GM12865 (cell line): ENCODE results near the gene MED27.

Experiments used
- DNase-seq: peaks from one replicate; pipeline ENCODE4 v3.0.0; 2010; ENCODE audit warnings: low read depth
- H3K4me3 ChIP-seq: 2 replicates; pipeline ENCODE4 v1.5.1; 2011; ENCODE audit warnings: mild to moderate bottlenecking, low read depth, low read length, control low read depth
- TF ChIP-seq, protein P1 (sequence below): IDR thresholded peaks from 2 replicates; pipeline ENCODE4 v1.5.1; 2011; ENCODE audit warnings: low read length, control low read depth, low read depth, inconsistent platforms; ENCODE audit not compliant: insufficient read depth; ENCODE audit errors: missing control alignments

The MED27 gene

DNA sequence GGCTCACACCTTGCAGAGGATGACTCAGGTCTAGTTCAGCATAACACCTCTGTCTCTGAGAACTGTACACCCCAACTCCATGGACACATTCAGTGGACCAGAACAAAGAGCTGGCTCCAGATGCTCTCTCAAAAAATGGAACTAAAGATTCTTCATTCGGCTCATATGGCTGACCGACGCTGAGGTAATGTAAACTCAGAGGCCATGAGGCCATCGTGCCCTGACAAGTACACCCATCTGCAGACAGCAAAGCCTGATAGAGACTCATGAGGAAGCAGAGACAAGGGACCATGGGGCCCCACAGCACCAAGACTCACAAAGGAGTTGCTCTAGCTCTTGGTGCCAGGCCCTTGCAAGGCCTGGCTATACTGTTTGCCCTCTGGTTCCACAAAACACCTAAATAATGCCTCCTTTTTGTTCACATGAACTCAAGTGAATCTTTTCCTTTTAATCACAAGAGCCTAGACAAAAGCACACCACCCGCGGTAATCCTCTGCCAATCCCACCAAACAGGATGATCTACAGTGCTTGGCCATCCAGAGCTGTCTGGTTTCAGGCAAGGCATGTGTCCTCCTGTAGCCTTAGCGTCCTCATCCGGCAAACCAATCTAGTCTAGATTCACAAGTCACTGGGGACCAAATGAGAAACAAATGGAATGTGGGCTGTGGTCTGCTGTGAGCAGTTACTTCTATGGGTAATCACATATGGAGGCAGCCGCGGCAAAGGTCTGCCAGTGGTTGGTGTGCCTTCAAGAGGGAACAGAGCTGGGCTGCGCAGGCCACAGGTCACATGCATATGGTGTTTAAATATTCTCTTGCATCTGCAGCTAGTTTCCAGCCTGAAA is 22.7 kb downstream of the MED27 start:
- no peak for DNase-seq
- TF ChIP-seq, protein P1, sequence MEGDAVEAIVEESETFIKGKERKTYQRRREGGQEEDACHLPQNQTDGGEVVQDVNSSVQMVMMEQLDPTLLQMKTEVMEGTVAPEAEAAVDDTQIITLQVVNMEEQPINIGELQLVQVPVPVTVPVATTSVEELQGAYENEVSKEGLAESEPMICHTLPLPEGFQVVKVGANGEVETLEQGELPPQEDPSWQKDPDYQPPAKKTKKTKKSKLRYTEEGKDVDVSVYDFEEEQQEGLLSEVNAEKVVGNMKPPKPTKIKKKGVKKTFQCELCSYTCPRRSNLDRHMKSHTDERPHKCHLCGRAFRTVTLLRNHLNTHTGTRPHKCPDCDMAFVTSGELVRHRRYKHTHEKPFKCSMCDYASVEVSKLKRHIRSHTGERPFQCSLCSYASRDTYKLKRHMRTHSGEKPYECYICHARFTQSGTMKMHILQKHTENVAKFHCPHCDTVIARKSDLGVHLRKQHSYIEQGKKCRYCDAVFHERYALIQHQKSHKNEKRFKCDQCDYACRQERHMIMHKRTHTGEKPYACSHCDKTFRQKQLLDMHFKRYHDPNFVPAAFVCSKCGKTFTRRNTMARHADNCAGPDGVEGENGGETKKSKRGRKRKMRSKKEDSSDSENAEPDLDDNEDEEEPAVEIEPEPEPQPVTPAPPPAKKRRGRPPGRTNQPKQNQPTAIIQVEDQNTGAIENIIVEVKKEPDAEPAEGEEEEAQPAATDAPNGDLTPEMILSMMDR: no peak
- no peak overlapping the region for H3K4me3 ChIP-seq

DNA sequence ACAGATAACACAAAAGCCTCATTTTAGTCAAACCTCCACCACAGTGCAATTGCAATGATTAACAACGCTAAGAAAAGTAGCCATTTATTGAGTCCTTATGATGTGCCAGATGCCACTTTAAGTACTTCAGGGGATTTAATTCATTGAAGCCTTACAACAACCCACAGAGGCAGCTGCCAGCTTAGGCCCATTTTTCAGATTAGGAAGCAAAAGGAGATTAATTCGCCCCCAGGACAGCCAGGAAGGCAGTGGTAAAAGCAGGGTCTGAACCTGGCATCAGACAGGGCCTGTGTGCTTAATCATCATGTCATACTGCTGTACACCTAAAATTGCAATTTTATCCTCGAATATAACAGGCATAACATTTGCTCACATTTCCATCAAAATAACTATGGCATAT is 23.9 kb downstream of the MED27 start:
- DNase-seq: no peak

DNA sequence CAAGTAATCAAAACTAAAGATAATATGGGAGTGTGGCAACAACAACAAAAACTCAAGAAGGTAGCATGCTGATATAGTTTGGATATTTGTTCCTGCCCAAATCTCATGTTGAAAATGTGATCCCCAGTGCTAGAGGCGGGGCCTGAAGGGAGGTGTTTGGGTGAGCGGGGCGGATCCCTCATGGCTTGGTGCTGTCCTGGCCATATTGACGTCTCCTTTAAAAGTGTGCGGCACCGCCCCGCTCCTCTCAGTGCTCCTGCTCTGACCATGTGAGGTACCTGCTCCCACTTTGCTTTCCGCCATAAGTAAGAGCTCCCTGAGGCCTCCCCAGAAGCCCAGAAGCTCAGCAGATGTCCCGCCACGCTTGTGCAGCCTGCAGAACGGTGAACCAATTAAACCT is 25.6 kb downstream of the MED27 start:
- TF ChIP-seq, protein P1: no peak
- no peak for DNase-seq

More for the DNA sequence above, 23.9 kb downstream of the MED27 start:
- TF ChIP-seq, protein P1: no peak
- H3K4me3 ChIP-seq: no peak overlapping the region

DNA sequence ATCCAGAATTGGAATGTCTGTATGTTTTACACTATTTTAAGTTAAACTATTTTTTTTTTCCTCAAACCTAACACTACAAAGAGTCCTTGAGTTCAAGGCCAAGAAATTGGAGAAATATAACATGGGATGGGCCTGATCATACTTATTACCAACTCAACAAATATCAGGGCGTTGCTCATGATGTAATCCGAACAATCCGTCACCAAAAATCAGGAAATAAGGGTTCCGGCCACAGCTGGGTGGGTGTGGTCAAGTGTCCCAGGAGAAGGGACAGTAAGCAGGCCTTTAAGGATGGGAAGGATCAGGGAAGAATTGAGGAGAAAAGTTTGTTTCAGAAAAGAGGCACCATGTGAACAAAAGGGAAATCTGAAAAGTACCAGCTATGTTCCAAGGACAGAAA is 29.8 kb downstream of the MED27 start:
- TF ChIP-seq, protein P1: no peak
- H3K4me3 ChIP-seq: no peak overlapping the region

More for the DNA sequence above, 25.6 kb downstream of the MED27 start:
- H3K4me3 ChIP-seq: no peak overlapping the region

DNA sequence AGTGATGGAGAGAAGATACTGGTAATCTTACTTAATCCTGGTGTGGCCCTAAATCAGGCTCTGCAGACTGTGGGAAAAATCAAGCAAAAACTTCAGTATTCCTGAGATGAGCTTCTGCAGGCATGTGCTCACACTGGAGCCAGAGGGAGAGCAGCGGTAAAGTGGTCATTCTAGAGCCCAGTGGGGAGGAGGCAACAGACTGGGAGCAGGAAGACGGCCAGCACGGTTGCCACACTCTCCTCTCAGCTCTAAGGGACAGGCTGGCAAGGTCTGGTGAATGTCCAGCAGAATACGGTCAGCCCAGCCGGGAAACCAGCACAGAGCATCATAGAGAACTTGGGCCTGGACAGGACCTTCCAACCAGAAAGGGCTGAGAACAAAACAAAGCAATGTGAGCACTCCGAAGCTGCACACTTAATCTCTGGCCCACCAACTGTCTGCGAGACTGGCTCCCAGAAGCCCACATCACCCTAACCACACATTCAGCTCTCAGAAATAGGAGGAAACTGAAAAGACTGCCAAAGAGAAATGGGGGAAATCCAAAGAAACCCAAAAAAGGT is 30.3 kb downstream of the MED27 start:
- DNase-seq: no peak
- no peak overlapping the region for H3K4me3 ChIP-seq
- TF ChIP-seq, protein P1: no peak

More for the DNA sequence above, 29.8 kb downstream of the MED27 start:
- no peak for DNase-seq

DNA sequence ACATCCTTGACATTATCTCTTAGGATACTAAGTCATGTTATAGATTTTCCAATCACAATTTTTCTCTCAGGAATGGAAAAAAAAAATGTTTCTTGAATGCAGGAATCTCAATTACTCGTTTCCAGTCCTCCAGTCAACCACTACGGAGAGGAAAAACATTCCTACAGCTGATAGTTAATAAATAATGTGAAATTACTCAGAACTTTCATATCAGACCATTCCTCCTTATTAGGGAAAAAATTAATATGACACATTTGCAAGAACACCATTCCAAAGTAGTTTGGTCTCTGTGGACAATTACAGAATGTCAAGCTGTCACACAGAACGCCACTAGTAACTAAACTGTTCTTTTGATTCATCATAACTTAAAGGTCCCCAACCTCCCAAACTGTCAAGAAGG is 31.5 kb downstream of the MED27 start:
- no peak overlapping the region for H3K4me3 ChIP-seq
- TF ChIP-seq, protein P1: no peak
- no peak for DNase-seq

DNA sequence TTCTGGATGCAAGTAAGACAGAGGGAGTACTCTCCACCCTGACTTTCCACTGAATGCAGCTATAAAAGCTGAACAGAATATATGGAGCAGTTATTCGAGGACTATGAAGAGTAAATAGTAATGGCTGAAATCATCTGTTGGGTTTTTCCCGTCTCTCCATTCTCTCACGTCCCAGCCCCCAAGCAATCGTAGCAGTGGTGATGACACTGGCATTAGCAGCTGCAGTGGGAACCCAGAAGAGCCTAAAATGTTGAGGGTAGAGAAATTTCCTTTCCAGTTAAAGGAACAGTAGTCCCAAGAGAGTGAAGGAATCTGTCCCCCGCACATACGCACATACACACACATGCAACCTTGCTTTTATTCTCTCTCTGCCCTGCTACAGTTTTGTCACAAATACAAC is 33.2 kb downstream of the MED27 start:
- no peak for DNase-seq
- TF ChIP-seq, protein P1: no peak
- no peak overlapping the region for H3K4me3 ChIP-seq
